Central memory CD8-positive, alpha-beta T cell (primary cell): ENCODE measurements around the gene NLRP1.
"Not testable (repeated sequence)": the region's sequence is repeated elsewhere in the genome, so short reads cannot be mapped to it uniquely, and the experiment has no call there.

Experiments
- ATAC-seq: fragments of 150-1000 bp; cut with Tn5 transposase; replicated peaks from 2 replicates; pipeline ENCODE4 v1.10.0; 2022; ENCODE audit warnings: mild to moderate bottlenecking, moderate FRiP score, moderate number of reproducible peaks; ENCODE audit not compliant: poor library complexity, severe bottlenecking; ENCODE audit errors: extremely low read depth
- DNase-seq, 2 donors: peaks; one replicate each; pipeline ENCODE4 v3.0.0; 2021; ENCODE audit warnings: low spot score in 2 of 2
- H3K27ac Mint-ChIP-seq: one replicate; pipeline ENCODE4 v1.8.0; 2022; ENCODE audit warnings: low read depth, mild to moderate bottlenecking, moderate library complexity, mixed read lengths
- H3K27me3 Mint-ChIP-seq: one replicate; pipeline ENCODE4 v1.8.0; 2022; ENCODE audit warnings: mixed read lengths
- H3K36me3 Mint-ChIP-seq: one replicate; pipeline ENCODE4 v1.8.0; 2022; ENCODE audit warnings: mild to moderate bottlenecking, moderate library complexity, mixed read lengths; ENCODE audit not compliant: insufficient read depth
- H3K4me1 Mint-ChIP-seq: one replicate; pipeline ENCODE4 v1.8.0; 2022; ENCODE audit warnings: mixed read lengths
- H3K4me3 Mint-ChIP-seq: one replicate; pipeline ENCODE4 v1.8.0; 2022; ENCODE audit warnings: mild to moderate bottlenecking, moderate library complexity, mixed read lengths
- H3K9me3 Mint-ChIP-seq: one replicate; pipeline ENCODE4 v1.8.0; 2022; ENCODE audit warnings: mixed read lengths

Gene NLRP1

GRCh38 chr17:5583426-5584382, 605 bp downstream of the NLRP1 start:
- H3K27ac Mint-ChIP-seq, result peak overlapping the region; percentile 99

GRCh38 chr17:5582209-5583185, 1.8 kb downstream of the NLRP1 start:
- Mint-ChIP-seq H3K9me3 (no peaks in the 10 kb centered on the region), H3K4me3 (peak overlapping the region; percentile 96), H3K36me3 (peaks cover 51% of the 10 kb centered on the region), H3K27me3 (no peaks in the 10 kb centered on the region), H3K27ac (peak overlapping the region; percentile 99), H3K4me1 (peaks cover 70% of the 10 kb centered on the region)
- no peak for ATAC-seq
- DNase-seq, result peak in 1 of 2 donors; percentile 14

More at GRCh38 chr17:5583426-5584382, 605 bp downstream of the NLRP1 start:
- no peak for DNase-seq
- peaks cover 44% of the 10 kb centered on the region for H3K36me3 Mint-ChIP-seq
- peaks cover 61% of the 10 kb centered on the region for H3K4me1 Mint-ChIP-seq
- H3K27me3 Mint-ChIP-seq, result no peaks in the 10 kb centered on the region
- H3K4me3 Mint-ChIP-seq, result peak overlapping the region; percentile 96
- peak; percentile 6 for ATAC-seq
- no peaks in the 10 kb centered on the region for H3K9me3 Mint-ChIP-seq

- peak overlapping the region; percentile 99 for H3K27ac Mint-ChIP-seq
- H3K36me3 Mint-ChIP-seq, result peaks cover 53% of the 10 kb centered on the region
Measured at GRCh38 chr17:5581655-5582054, 2.7 kb downstream of the NLRP1 start.

GRCh38 chr17:5580969-5581368, 3.3 kb downstream of the NLRP1 start:
- Mint-ChIP-seq H3K9me3 (no peaks in the 10 kb centered on the region), H3K4me3 (peak overlapping the region; percentile 2), H3K36me3 (peaks cover 55% of the 10 kb centered on the region), H3K4me1 (peaks cover 71% of the 10 kb centered on the region), H3K27ac (peak overlapping the region; percentile 99), H3K27me3 (no peaks in the 10 kb centered on the region)
- no peak for ATAC-seq
- DNase-seq, result no peak

More at GRCh38 chr17:5581655-5582054, 2.7 kb downstream of the NLRP1 start:
- peak overlapping the region; percentile 96 for H3K4me3 Mint-ChIP-seq
- H3K4me1 Mint-ChIP-seq, result peaks cover 70% of the 10 kb centered on the region
- no peaks in the 10 kb centered on the region for H3K27me3 Mint-ChIP-seq
- ATAC-seq (no peak), DNase-seq (no peak)
- H3K9me3 Mint-ChIP-seq, result no peaks in the 10 kb centered on the region

GRCh38 chr17:5580367-5580766, 3.9 kb downstream of the NLRP1 start:
- Mint-ChIP-seq H3K4me3 (peak overlapping the region; percentile 2), H3K36me3 (peaks cover 57% of the 10 kb centered on the region), H3K9me3 (no peaks in the 10 kb centered on the region), H3K27ac (peak overlapping the region; percentile 99), H3K4me1 (peaks cover 72% of the 10 kb centered on the region), H3K27me3 (no peaks in the 10 kb centered on the region)
- DNase-seq (no peak), ATAC-seq (no peak)

- not testable (repeated sequence) for H3K27me3 Mint-ChIP-seq, H3K4me3 Mint-ChIP-seq, H3K9me3 Mint-ChIP-seq, H3K27ac Mint-ChIP-seq, DNase-seq, ATAC-seq
- H3K36me3 Mint-ChIP-seq, result peaks cover 59% of the 10 kb centered on the region
- peaks cover 83% of the 10 kb centered on the region for H3K4me1 Mint-ChIP-seq
Measured at GRCh38 chr17:5578768-5579167, 5.5 kb downstream of the NLRP1 start.

- H3K27ac Mint-ChIP-seq, H3K9me3 Mint-ChIP-seq, H3K4me3 Mint-ChIP-seq, ATAC-seq, DNase-seq, H3K27me3 Mint-ChIP-seq: not testable (repeated sequence)
- peaks cover 86% of the 10 kb centered on the region for H3K4me1 Mint-ChIP-seq
- H3K36me3 Mint-ChIP-seq, result peaks cover 46% of the 10 kb centered on the region
Measured at GRCh38 chr17:5573017-5573416, 11.3 kb downstream of the NLRP1 start.

GRCh38 chr17:5571281-5571680, 13.0 kb downstream of the NLRP1 start:
- peak overlapping the region; percentile 36 for H3K27ac Mint-ChIP-seq
- ATAC-seq (no peak), DNase-seq (no peak)
- H3K4me3 Mint-ChIP-seq, result no peak overlapping the region
- H3K9me3 Mint-ChIP-seq, result no peaks in the 10 kb centered on the region
- peaks cover 48% of the 10 kb centered on the region for H3K36me3 Mint-ChIP-seq
- no peaks in the 10 kb centered on the region for H3K27me3 Mint-ChIP-seq
- H3K4me1 Mint-ChIP-seq, result peaks cover 74% of the 10 kb centered on the region

GRCh38 chr17:5565808-5566207, 18.5 kb downstream of the NLRP1 start:
- Mint-ChIP-seq H3K27ac (peak overlapping the region; percentile 44), H3K4me1 (peaks cover 64% of the 10 kb centered on the region), H3K9me3 (no peaks in the 10 kb centered on the region), H3K36me3 (peaks cover 25% of the 10 kb centered on the region), H3K27me3 (no peaks in the 10 kb centered on the region), H3K4me3 (no peak overlapping the region)
- DNase-seq (no peak), ATAC-seq (no peak)

GRCh38 chr17:5563456-5563855, 20.9 kb downstream of the NLRP1 start:
- peaks cover 30% of the 10 kb centered on the region for H3K36me3 Mint-ChIP-seq
- H3K27me3 Mint-ChIP-seq, result no peaks in the 10 kb centered on the region
- H3K4me1 Mint-ChIP-seq, result peaks cover 48% of the 10 kb centered on the region
- no peak for DNase-seq
- no peak for ATAC-seq
- no peaks in the 10 kb centered on the region for H3K9me3 Mint-ChIP-seq
- peak overlapping the region; percentile 70 for H3K27ac Mint-ChIP-seq
- H3K4me3 Mint-ChIP-seq, result no peak overlapping the region

- no peak for ATAC-seq
- H3K27me3 Mint-ChIP-seq, result no peaks in the 10 kb centered on the region
- peaks cover 45% of the 10 kb centered on the region for H3K4me1 Mint-ChIP-seq
- no peak overlapping the region for H3K4me3 Mint-ChIP-seq
- H3K27ac Mint-ChIP-seq, result peak overlapping the region; percentile 70
- no peaks in the 10 kb centered on the region for H3K9me3 Mint-ChIP-seq
- H3K36me3 Mint-ChIP-seq, result peaks cover 29% of the 10 kb centered on the region
- no peak for DNase-seq
Measured at GRCh38 chr17:5562661-5563360, 21.5 kb downstream of the NLRP1 start.
